HUES48 (cell line): Measurements from ENCODE around the gene RUSF1.
A peak's percentile ranks its signal among the peaks of the same experiment; 100 is the strongest.

ENCODE experiments used
- H3K27ac ChIP-seq: one replicate; pipeline ENCODE4 v1.7.0; 2013; ENCODE audit warnings: low read depth, low read length, inconsistent platforms
- H3K27me3 ChIP-seq: 2 replicates; pipeline ENCODE4 v1.6.1; 2013; ENCODE audit warnings: mild to moderate bottlenecking, low read length; ENCODE audit not compliant: control insufficient read depth, insufficient read depth
- H3K36me3 ChIP-seq: 2 replicates; pipeline ENCODE4 v1.6.1; 2013; ENCODE audit warnings: low read length; ENCODE audit not compliant: control insufficient read depth, insufficient read depth
- H3K4me1 ChIP-seq: 2 replicates; pipeline ENCODE4 v1.6.1; 2013; ENCODE audit warnings: mild to moderate bottlenecking, low read length; ENCODE audit not compliant: control insufficient read depth, insufficient read depth
- H3K4me3 ChIP-seq: 2 replicates; pipeline ENCODE4 v1.5.1; 2013; ENCODE audit warnings: mild to moderate bottlenecking, low read depth, low read length
- H3K9ac ChIP-seq: 2 replicates; pipeline ENCODE4 v1.6.1; 2013; ENCODE audit warnings: mild to moderate bottlenecking, low read depth, low read length, moderate library complexity
- H3K9me3 ChIP-seq: 2 replicates; pipeline ENCODE4 v1.6.1; 2013; ENCODE audit warnings: low read length; ENCODE audit not compliant: control insufficient read depth, insufficient read depth

RUSF1 gene

GRCh38 chr16:31459687-31460581, 48.3 kb downstream of the RUSF1 start:
- H3K4me1 ChIP-seq, result 0 out of 2 replicates have a peak, but pooled peaks cover 3% of the 10 kb centered on the region
- peak overlapping the region; percentile 98 for H3K9ac ChIP-seq
- H3K27ac ChIP-seq, result peak overlapping the region; percentile 99
- peaks cover 11% of the 10 kb centered on the region for H3K36me3 ChIP-seq
- no peaks in the 10 kb centered on the region for H3K27me3 ChIP-seq
- H3K9me3 ChIP-seq, result no peaks in the 10 kb centered on the region
- H3K4me3 ChIP-seq, result peak overlapping the region; percentile 87

GRCh38 chr16:31458844-31459686, 49.1 kb downstream of the RUSF1 start, which contains the start of gene ARMC5:
Gene ARMC5 (plus strand): TSS chr16:31459501. CDS start chr16:31459525, 24 bp downstream.
- Histone ChIP-seq H3K4me1 (0 out of 2 replicates have a peak, but pooled peaks cover 3% of the 10 kb centered on the region), H3K27me3 (no peaks in the 10 kb centered on the region), H3K9ac (peak within 1 kb of the TSS; percentile 98), H3K36me3 (peaks cover 7% of the 10 kb centered on the region), H3K4me3 (peak within 1 kb of the TSS; percentile 87), H3K9me3 (no peaks in the 10 kb centered on the region), H3K27ac (peak within 1 kb of the TSS; percentile 99)

DNA sequence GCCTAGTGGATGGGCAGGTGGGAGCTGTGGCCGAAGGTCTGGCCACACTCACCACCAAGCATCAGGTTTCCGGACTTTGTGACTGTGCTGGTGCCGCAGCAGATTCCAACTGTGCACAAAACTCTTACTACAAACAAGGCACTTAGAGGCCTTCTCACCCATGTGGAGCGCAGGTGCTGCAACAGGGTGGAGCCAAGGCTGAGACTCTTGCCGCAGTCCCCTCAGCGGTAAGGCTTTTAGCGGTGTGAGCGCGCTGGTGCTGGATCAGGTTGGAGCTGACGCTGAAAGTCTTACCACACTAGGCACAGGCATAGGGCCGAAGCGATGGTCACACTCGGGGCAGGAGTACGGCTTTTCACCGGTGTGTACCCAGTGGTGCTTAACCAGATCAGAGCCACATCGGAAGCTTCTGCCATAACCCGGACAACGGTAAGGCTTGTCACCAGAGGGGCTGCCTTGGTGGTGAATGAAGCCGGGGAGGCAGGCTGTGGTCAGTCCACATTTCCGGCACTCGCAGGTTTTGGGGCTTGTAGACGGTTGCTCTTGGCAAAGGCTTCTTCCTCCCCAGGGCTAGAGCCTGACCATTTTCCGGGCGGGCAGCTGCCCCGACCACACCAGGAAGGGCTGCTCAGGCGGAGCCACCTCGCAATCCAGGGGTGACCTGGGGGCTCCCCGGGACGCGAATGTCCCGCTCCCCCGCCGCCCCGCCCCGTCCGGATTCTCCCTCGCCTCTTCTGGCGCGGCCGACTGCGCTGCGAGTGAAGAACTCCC, 49.9 kb downstream of the RUSF1 start:
- no peaks in the 10 kb centered on the region for H3K9me3 ChIP-seq
- no peaks in the 10 kb centered on the region for H3K27me3 ChIP-seq
- peak overlapping the region; percentile 98 for H3K9ac ChIP-seq
- peak overlapping the region; percentile 99 for H3K27ac ChIP-seq
- peak overlapping the region; percentile 87 for H3K4me3 ChIP-seq
- peaks cover 10% of the 10 kb centered on the region for H3K4me1 ChIP-seq
- H3K36me3 ChIP-seq, result peaks cover 7% of the 10 kb centered on the region

- Histone ChIP-seq H3K4me3 (no peak overlapping the region), H3K27ac (no peak overlapping the region), H3K9me3 (no peaks in the 10 kb centered on the region), H3K36me3 (no peaks in the 10 kb centered on the region; the same call in 1 of the 2 replicates), H3K27me3 (no peaks in the 10 kb centered on the region), H3K4me1 (peaks cover 22% of the 10 kb centered on the region), H3K9ac (no peak overlapping the region)
These were observed 51.2 kb downstream of the RUSF1 start for GRCh38 chr16:31456988-31457360.

GRCh38 chr16:31455601-31456314, 52.4 kb downstream of the RUSF1 start:
- Histone ChIP-seq H3K9me3 (no peaks in the 10 kb centered on the region), H3K27me3 (no peaks in the 10 kb centered on the region), H3K36me3 (no peaks in the 10 kb centered on the region), H3K27ac (no peak overlapping the region), H3K4me1 (peaks cover 27% of the 10 kb centered on the region), H3K4me3 (no peak overlapping the region), H3K9ac (no peak overlapping the region)

DNA sequence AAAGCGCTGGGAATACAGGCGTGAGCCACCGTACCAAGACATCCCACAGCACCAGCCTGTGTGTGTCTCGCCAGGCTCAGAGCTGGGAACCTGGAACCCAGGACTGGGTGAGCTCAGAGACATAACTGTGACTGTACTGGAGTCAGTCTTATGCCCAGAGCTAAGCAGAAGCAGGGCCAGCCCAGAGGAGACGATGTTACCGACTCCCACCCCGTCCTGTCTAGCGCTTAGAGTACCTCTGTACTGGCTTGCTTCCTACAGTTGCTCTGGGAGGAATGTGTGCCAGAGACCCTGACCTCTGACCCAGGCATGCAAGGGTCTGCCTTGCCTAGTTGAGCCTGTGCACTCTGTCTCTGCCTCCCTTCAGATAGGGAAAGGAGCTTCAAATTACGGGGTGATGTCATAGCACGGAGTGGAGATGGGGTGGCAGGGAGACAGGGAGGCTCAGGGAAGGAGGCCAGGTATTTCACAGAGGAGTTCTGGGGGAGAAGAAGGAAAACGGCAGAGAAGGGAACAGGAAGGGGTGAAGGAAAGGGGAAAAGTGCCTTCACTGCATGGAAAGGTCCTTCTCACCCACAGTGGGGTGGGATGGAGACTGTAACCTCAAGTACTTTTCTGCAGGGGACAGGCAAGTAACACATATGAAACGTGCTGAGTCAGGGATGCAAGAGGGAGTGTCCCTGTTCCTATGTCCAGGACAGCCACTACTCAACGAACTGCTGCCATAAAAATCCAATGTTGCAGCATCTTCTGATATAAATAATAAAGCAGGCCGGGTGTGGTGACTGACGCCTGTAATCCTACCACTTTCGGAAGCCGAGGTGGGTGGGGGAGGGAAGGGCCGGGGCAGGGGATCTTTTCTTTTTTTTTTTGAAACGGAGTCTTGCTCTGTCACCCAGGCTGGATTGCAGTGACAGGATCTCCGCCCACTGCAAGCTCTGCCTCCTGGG, 54.7 kb downstream of the RUSF1 start:
- Histone ChIP-seq H3K4me3 (no peak overlapping the region), H3K4me1 (peaks cover 27% of the 10 kb centered on the region), H3K27ac (peak overlapping the region; percentile 81), H3K27me3 (no peaks in the 10 kb centered on the region), H3K9me3 (no peaks in the 10 kb centered on the region), H3K9ac (no peak overlapping the region), H3K36me3 (no peaks in the 10 kb centered on the region)

GRCh38 chr16:31452631-31453106, 55.5 kb downstream of the RUSF1 start:
- Histone ChIP-seq H3K36me3 (no peaks in the 10 kb centered on the region), H3K27ac (peak overlapping the region; percentile 81)

GRCh38 chr16:31451681-31452351, 56.4 kb downstream of the RUSF1 start:
- no peak overlapping the region for H3K4me3 ChIP-seq
- no peaks in the 10 kb centered on the region for H3K27me3 ChIP-seq
- no peaks in the 10 kb centered on the region for H3K9me3 ChIP-seq
- H3K36me3 ChIP-seq, result no peaks in the 10 kb centered on the region
- peaks cover 23% of the 10 kb centered on the region for H3K4me1 ChIP-seq
- H3K27ac ChIP-seq, result peak overlapping the region; percentile 81
- H3K9ac ChIP-seq, result no peak overlapping the region

More at GRCh38 chr16:31452631-31453106, 55.5 kb downstream of the RUSF1 start:
- Histone ChIP-seq H3K4me1 (peaks cover 23% of the 10 kb centered on the region), H3K4me3 (no peak overlapping the region), H3K9ac (no peak overlapping the region), H3K9me3 (no peaks in the 10 kb centered on the region), H3K27me3 (no peaks in the 10 kb centered on the region)

DNA sequence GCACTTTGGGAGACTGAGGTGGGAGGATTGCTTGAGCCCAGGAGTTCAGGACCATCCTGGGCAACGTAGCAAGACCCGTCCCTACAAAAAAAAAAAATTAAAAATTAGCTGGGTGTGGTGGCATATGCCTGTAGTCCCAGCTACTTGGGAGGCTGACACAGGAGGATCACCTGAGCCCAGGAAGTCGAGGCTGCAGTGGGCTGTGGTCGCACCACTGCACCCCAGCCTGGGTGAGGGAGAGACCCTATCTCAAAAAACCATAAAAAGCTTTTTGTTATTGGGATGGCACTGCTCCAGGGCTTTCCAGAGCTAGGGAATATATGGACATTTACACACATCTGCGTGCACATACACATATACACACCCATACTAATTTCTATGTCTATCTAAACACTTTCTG, 57.0 kb downstream of the RUSF1 start:
- Histone ChIP-seq H3K9me3 (no peaks in the 10 kb centered on the region), H3K4me3 (no peak overlapping the region), H3K9ac (no peak overlapping the region), H3K4me1 (peaks cover 23% of the 10 kb centered on the region), H3K36me3 (no peaks in the 10 kb centered on the region), H3K27ac (no peak overlapping the region), H3K27me3 (no peaks in the 10 kb centered on the region)
